GM23248 (cell line): ENCODE measurements around the gene KMT2A. TPM values are rescaled to one million over a fixed set of nuclear protein-coding genes. Genes with fewer than 3 reads are reported as not detected.
A peak's percentile ranks its signal among the peaks of the same experiment; 100 is the strongest.

Experiments
- DNase-seq: peaks from one replicate; pipeline ENCODE4 v3.0.0-alpha.2; 2015
- H2AFZ ChIP-seq: fragments of 200-600 bp; sonication (generic); 2 replicates; pipeline ENCODE4 v1.6.1; 2016; ENCODE audit warnings: antibody characterized with exemption
- H3F3A ChIP-seq: fragments of 200-600 bp; sonication (generic); 2 replicates; pipeline ENCODE4 v1.6.1; 2016; ENCODE audit warnings: mild to moderate bottlenecking, antibody characterized with exemption, mixed run types; ENCODE audit not compliant: insufficient read depth
- H3K27ac ChIP-seq: fragments of 200-600 bp; sonication (generic); 2 replicates; pipeline ENCODE4 v1.5.1; 2016; ENCODE audit warnings: mild to moderate bottlenecking
- H3K27me3 ChIP-seq: fragments of 200-600 bp; sonication (generic); replicated peaks from 2 replicates; pipeline ENCODE4 v1.6.1; 2016; ENCODE audit warnings: mild to moderate bottlenecking; ENCODE audit not compliant: insufficient read depth
- H3K36me3 ChIP-seq: fragments of 200-600 bp; sonication (generic); 2 replicates; pipeline ENCODE4 v1.6.1; 2016; ENCODE audit warnings: low read depth, mild to moderate bottlenecking
- H3K4me1 ChIP-seq: fragments of 200-600 bp; sonication (generic); 2 replicates; pipeline ENCODE4 v1.6.1; 2016; ENCODE audit warnings: mild to moderate bottlenecking; ENCODE audit not compliant: insufficient read depth
- H3K4me2 ChIP-seq: fragments of 200-600 bp; sonication (generic); one replicate; pipeline ENCODE4 v1.6.1; 2016; ENCODE audit warnings: mild to moderate bottlenecking; ENCODE audit not compliant: unreplicated experiment
- H3K4me3 ChIP-seq: fragments of 200-600 bp; sonication (generic); 2 replicates; pipeline ENCODE4 v1.5.1; 2016; ENCODE audit warnings: mild to moderate bottlenecking
- H3K79me2 ChIP-seq: fragments of 200-600 bp; sonication (generic); 2 replicates; pipeline ENCODE4 v1.6.1; 2016; ENCODE audit warnings: mild to moderate bottlenecking; ENCODE audit not compliant: insufficient read depth
- H3K9ac ChIP-seq: fragments of 200-600 bp; sonication (generic); 2 replicates; pipeline ENCODE4 v1.6.1; 2016; ENCODE audit warnings: mild to moderate bottlenecking
- H3K9me2 ChIP-seq: fragments of 200-600 bp; sonication (generic); 2 replicates; pipeline ENCODE4 v1.6.1; 2016; ENCODE audit warnings: mixed run types, mild to moderate bottlenecking, moderate library complexity; ENCODE audit not compliant: insufficient read depth
- H3K9me3 ChIP-seq: fragments of 200-600 bp; sonication (generic); one replicate; pipeline ENCODE4 v1.6.1; 2017; ENCODE audit warnings: low read depth
- H4K20me1 ChIP-seq: fragments of 200-600 bp; sonication (generic); 2 replicates; pipeline ENCODE4 v1.6.0; 2016; ENCODE audit not compliant: insufficient read depth
- EZH2 ChIP-seq: fragments of 200-600 bp; sonication (generic); IDR thresholded peaks from 2 replicates; pipeline ENCODE4 v1.6.1; 2018; ENCODE audit warnings: antibody characterized with exemption, mild to moderate bottlenecking; ENCODE audit not compliant: insufficient read depth, poor library complexity, severe bottlenecking
- EZH2phosphoT487 ChIP-seq: fragments of 200-600 bp; sonication (generic); IDR thresholded peaks from 2 replicates; pipeline ENCODE4 v1.6.1; 2018; ENCODE audit warnings: antibody characterized with exemption, moderate library complexity, mild to moderate bottlenecking, low read depth; ENCODE audit not compliant: insufficient read depth
- WGBS, 2 experiments: methylation state at CpG; one replicate each; pipeline ENCODE4 v1.1.6; 2015 to 2017; ENCODE audit warnings: low lambda C conversion rate in 2 of 2, low coverage in 1 of 2; ENCODE audit errors: missing lambda C conversion rate in 2 of 2; 5-methylcytosine and 5-hydroxymethylcytosine counted together
- in situ Hi-C: fragments of 300-500 bp; cut with MboI; formaldehyde crosslinking; loops from 2 replicates; pipeline ENCODE4 v1.15.0; 2020
- polyA plus RNA-seq: library from polyadenylated mRNA; unstranded; fragments of >200 nt; fragmentation: Nextera tagmentation; extraction: Ambion mirVana; gene quantifications from 2 replicates; pipeline ENCODE4 v1.2.1, GENCODE V29; 2016
- total RNA-seq: library from RNA; depleted of rRNA; stranded (reverse); fragments of >200 nt; shearing (Covaris generic); gene quantifications from 2 replicates; pipeline ENCODE4 v1.2.3, GENCODE V29; 2014

The KMT2A gene
- total and polyA plus RNA-seq, 2 experiments from 2014 or later = 7.6 to 19.1 TPM

DNA sequence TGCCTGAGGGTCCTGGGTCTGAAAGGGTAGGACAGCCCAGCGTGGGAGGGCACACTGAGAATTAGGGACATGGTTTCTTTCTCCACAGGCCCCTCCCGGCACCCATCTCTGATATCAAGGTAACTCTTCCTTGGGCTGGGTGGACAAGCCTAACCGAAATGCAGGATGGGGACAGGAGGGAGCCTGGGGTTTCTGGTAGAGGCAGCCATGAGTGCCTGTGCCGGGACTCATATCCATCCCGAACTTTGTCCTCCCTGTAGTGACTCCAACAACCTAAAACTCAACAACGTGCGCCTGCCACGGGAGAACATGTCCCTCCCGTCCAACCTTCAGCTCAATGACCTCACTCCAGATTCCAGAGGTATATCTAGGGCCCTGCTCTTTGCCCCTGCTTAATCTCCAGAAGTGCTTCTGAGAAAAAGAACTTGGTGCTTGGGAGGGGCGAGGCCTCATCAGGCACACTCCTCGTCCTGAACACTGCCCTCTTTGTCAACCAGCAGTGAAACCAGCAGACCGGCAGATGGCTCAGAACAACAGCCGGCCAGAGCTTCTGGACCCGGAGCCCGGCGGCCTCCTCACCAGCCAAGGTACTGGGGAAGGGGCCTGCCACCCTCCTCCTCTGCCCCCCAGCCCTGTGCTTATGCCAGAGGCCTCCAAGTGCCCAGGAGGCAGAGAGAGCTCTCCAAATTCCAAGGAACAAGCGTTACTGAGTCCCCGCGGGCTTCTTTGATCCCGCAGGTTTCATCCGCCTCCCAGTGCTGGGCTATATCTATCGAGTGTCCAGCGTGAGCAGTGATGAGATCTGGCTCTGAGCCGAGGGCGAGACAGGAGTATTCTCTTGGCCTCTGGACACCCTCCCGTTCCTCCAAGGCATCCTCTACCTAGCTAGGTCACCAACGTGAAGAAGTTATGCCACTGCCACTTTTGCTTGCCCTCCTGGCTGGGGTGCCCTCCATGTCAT, 97.8 kb downstream of the KMT2A start:
- Histone ChIP-seq H4K20me1 (no peaks in the 10 kb centered on the region), H3F3A (peaks cover 10% of the 10 kb centered on the region), H3K27me3 (no peaks in the 10 kb centered on the region), H3K9me3 (no peaks in the 10 kb centered on the region), H2AFZ (no peak overlapping the region), H3K9ac (no peak overlapping the region), H3K4me3 (no peak overlapping the region), H3K4me1 (0 out of 2 replicates have a peak, but pooled peaks cover 1% of the 10 kb centered on the region), H3K9me2 (no peaks in the 10 kb centered on the region), H3K79me2 (no peaks in the 10 kb centered on the region), H3K36me3 (no peaks in the 10 kb centered on the region), H3K27ac (no peak overlapping the region), H3K4me2 (no peak overlapping the region)
- in situ Hi-C loops = no loop called here
- no peak for DNase-seq
- TF ChIP-seq EZH2 (no peak), EZH2phosphoT487 (no peak)
- WGBS, 2 experiments = 71 to 76% methylated on average over 27 of the region's 27 CpGs

DNA sequence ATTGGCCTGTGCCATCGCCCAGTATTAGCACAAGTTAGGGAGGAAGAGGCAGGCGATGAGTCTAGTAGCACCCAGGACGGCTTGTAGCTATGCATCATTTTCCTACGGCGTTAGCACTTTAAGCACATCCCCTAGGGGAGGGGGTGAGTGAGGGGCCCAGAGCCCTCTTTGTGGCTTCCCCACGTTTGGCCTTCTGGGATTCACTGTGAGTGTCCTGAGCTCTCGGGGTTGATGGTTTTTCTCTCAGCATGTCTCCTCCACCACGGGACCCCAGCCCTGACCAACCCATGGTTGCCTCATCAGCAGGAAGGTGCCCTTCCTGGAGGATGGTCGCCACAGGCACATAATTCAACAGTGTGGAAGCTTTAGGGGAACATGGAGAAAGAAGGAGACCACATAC, 99.0 kb downstream of the KMT2A start:
- no peak overlapping the region for H3K4me2 ChIP-seq

DNA sequence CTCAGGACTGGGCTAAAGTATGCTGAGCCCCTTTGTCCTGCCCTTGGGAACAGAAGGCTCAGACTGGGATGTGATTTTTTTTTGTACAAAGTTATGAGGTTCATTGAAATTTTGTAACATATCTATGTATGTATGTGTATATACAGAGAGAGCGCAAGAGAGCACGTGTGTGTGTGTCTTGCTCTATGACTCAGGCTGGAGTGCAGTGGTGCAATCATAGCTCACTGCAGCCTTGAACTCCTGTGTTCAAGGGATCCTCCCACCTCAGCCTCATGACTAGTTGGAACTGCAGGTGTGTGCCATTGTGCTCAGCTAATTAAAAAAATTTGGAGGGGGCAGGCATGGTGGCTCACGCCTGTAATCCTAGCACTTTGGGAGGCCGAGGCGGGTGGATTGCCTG, 100.4 kb downstream of the KMT2A start:
- peak; percentile 36 for DNase-seq

More for the DNA sequence above, 99.0 kb downstream of the KMT2A start:
- no peak overlapping the region for H3K4me3 ChIP-seq
- H3K27ac ChIP-seq = no peak overlapping the region
- WGBS, 2 experiments = 79 to 80% methylated on average over 9 of the region's 9 CpGs
- DNase-seq = no peak
- no peaks in the 10 kb centered on the region for H3K27me3 ChIP-seq
- H2AFZ ChIP-seq = no peak overlapping the region
- H3K36me3 ChIP-seq = no peaks in the 10 kb centered on the region
- H3K9me2 ChIP-seq = no peaks in the 10 kb centered on the region
- H4K20me1 ChIP-seq = no peaks in the 10 kb centered on the region
- no peaks in the 10 kb centered on the region for H3K79me2 ChIP-seq
- in situ Hi-C loops = no loop called here
- 0 out of 2 replicates have a peak, but pooled peaks cover 5% of the 10 kb centered on the region for H3K4me1 ChIP-seq
- H3K9me3 ChIP-seq = no peaks in the 10 kb centered on the region
- no peak for TF ChIP-seq EZH2phosphoT487
- no peak for TF ChIP-seq EZH2
- H3F3A ChIP-seq = peaks cover 16% of the 10 kb centered on the region
- H3K9ac ChIP-seq = no peak overlapping the region

DNA sequence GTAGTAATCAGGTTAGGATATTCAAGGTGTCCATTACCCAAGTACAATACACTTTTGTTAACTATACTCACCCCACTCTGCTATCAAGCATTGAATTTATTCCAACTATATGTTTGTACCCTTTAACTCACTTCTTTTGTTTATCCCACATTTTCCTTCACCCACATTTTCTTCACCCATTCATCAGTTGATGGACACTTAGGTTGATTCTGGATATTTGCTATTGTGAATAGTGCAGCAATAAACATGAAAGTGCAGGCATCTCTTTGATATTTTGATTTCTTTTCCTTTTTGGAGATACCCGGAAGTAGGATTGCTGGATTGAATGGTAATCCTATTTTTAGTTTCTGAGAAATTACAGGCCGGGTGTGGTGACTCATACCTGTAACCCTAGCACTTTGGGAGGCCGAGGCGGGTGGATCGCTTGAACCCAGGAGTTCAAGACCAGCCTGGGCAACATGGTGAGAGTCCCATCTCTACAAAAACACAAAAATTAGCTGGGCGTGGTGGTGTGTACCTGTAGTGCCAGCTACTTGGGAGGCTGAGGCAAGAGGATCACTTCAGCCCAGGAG, 101.2 kb downstream of the KMT2A start:
- Histone ChIP-seq H2AFZ (no peak overlapping the region), H3K9me3 (no peaks in the 10 kb centered on the region), H3K9me2 (no peaks in the 10 kb centered on the region), H3K4me2 (no peak overlapping the region), H3K4me1 (0 out of 2 replicates have a peak, but pooled peaks cover 5% of the 10 kb centered on the region), H3F3A (peaks cover 16% of the 10 kb centered on the region), H3K27me3 (no peaks in the 10 kb centered on the region), H3K27ac (no peak overlapping the region), H3K36me3 (no peaks in the 10 kb centered on the region), H3K4me3 (no peak overlapping the region), H4K20me1 (no peaks in the 10 kb centered on the region), H3K79me2 (no peaks in the 10 kb centered on the region), H3K9ac (no peak overlapping the region)
- DNase-seq = no peak
- in situ Hi-C loops = no loop called here
- TF ChIP-seq EZH2phosphoT487 (no peak), EZH2 (no peak)
- 87 to 94% methylated on average over 6 of the region's 6 CpGs for WGBS, 2 experiments

More for the DNA sequence above, 100.4 kb downstream of the KMT2A start:
- H3K27ac ChIP-seq = no peak overlapping the region
- in situ Hi-C loops = no loop called here
- no peaks in the 10 kb centered on the region for H3K36me3 ChIP-seq
- no peaks in the 10 kb centered on the region for H3K79me2 ChIP-seq
- peaks cover 16% of the 10 kb centered on the region for H3F3A ChIP-seq
- TF ChIP-seq EZH2phosphoT487 (no peak), EZH2 (no peak)
- H3K9ac ChIP-seq = no peak overlapping the region
- H4K20me1 ChIP-seq = no peaks in the 10 kb centered on the region
- H3K4me1 ChIP-seq = 0 out of 2 replicates have a peak, but pooled peaks cover 5% of the 10 kb centered on the region
- no peaks in the 10 kb centered on the region for H3K9me3 ChIP-seq
- no peak overlapping the region for H2AFZ ChIP-seq
- H3K9me2 ChIP-seq = no peaks in the 10 kb centered on the region
- H3K4me3 ChIP-seq = no peak overlapping the region
- 89 to 93% methylated on average over 5 of the region's 5 CpGs for WGBS, 2 experiments
- H3K27me3 ChIP-seq = no peaks in the 10 kb centered on the region
- H3K4me2 ChIP-seq = no peak overlapping the region
